SK-N-SH treated with all-trans-retinoic acid at 6 μM for 48 hours (cell line): ENCODE measurements around the gene ALPK3.
A peak's percentile ranks its signal among the peaks of the same experiment; 100 is the strongest.

Source experiments
- ATAC-seq: fragments of 200-7000 bp; cut with Tn5 transposase; 3 replicates; pipeline ENCODE4 v1.9.1; 2020; ENCODE audit warnings: mild to moderate bottlenecking, moderate library complexity
- ARNTL ChIP-seq: fragments of 450-650 bp; formaldehyde crosslinking; IDR thresholded peaks from 2 replicates; pipeline ENCODE4 v1.5.0; 2020; ENCODE audit warnings: low read depth, mild to moderate bottlenecking, moderate library complexity, borderline replicate concordance
- BACH2 ChIP-seq: fragments of 250-450 bp; sonication (Bioruptor Pico); IDR thresholded peaks from 2 replicates; pipeline ENCODE4 v1.9.0; 2021; ENCODE audit warnings: mild to moderate bottlenecking, borderline replicate concordance
- CSDC2 ChIP-seq: fragments of 250-450 bp; sonication (Bioruptor Pico); IDR thresholded peaks from 2 replicates; pipeline ENCODE4 v1.5.0; 2020; ENCODE audit warnings: mild to moderate bottlenecking, moderate library complexity
- CSRNP3 ChIP-seq: fragments of 250-450 bp; sonication (Bioruptor Pico); IDR thresholded peaks from 2 replicates; pipeline ENCODE4 v1.5.1; 2021; ENCODE audit warnings: mild to moderate bottlenecking, moderate library complexity
- ESRRG ChIP-seq: fragments of 250-450 bp; sonication (Bioruptor Pico); IDR thresholded peaks from 2 replicates; pipeline ENCODE4 v1.6.1; 2021; ENCODE audit warnings: mild to moderate bottlenecking
- ISL1 ChIP-seq: fragments of 250-450 bp; sonication (Bioruptor Pico); IDR thresholded peaks from 2 replicates; pipeline ENCODE4 v2.1.2; 2022; ENCODE audit warnings: mild to moderate bottlenecking, moderate library complexity
- OSR1 ChIP-seq: fragments of 250-450 bp; sonication (Bioruptor Pico); IDR thresholded peaks from 2 replicates; pipeline ENCODE4 v1.8.0; 2022; ENCODE audit warnings: moderate library complexity, mild to moderate bottlenecking, inconsistent platforms
- PATZ1 ChIP-seq: fragments of 250-450 bp; sonication (Bioruptor Pico); IDR thresholded peaks from 2 replicates; pipeline ENCODE4 v1.8.0; 2020; ENCODE audit warnings: mild to moderate bottlenecking, moderate library complexity, borderline replicate concordance
- POU6F1 ChIP-seq: fragments of 250-450 bp; sonication (Bioruptor Pico); IDR thresholded peaks from 2 replicates; pipeline ENCODE4 v1.8.0; 2021; ENCODE audit warnings: low read depth, mild to moderate bottlenecking, moderate library complexity, borderline replicate concordance
- PPARA ChIP-seq: fragments of 250-450 bp; sonication (Bioruptor Pico); IDR thresholded peaks from 2 replicates; pipeline ENCODE4 v1.5.0; 2020; ENCODE audit warnings: mild to moderate bottlenecking, borderline replicate concordance
- RARB ChIP-seq: fragments of 250-450 bp; sonication (Bioruptor Pico); IDR thresholded peaks from 2 replicates; pipeline ENCODE4 v1.8.0; 2021; ENCODE audit warnings: mild to moderate bottlenecking, moderate library complexity
- SNAI2 ChIP-seq: fragments of 250-450 bp; sonication (Bioruptor Pico); IDR thresholded peaks from 2 replicates; pipeline ENCODE4 v1.5.0; 2020; ENCODE audit warnings: mild to moderate bottlenecking, moderate library complexity
- TCF4 ChIP-seq: fragments of 250-450 bp; sonication (Bioruptor Pico); IDR thresholded peaks from 2 replicates; pipeline ENCODE4 v1.8.0; 2021; ENCODE audit warnings: mild to moderate bottlenecking, moderate library complexity, borderline replicate concordance
- TOX ChIP-seq: fragments of 250-450 bp; sonication (Bioruptor Pico); IDR thresholded peaks from 2 replicates; pipeline ENCODE4 v1.8.0; 2021; ENCODE audit warnings: mild to moderate bottlenecking, moderate library complexity, borderline replicate concordance
- TSHZ2 ChIP-seq: fragments of 250-450 bp; sonication (Bioruptor Pico); IDR thresholded peaks from 2 replicates; pipeline ENCODE4 v1.5.0; 2020; ENCODE audit warnings: mild to moderate bottlenecking, moderate library complexity
- ZFP3 ChIP-seq: fragments of 250-450 bp; sonication (Bioruptor Pico); IDR thresholded peaks from 2 replicates; pipeline ENCODE4 v1.5.0; 2020; ENCODE audit warnings: mild to moderate bottlenecking, moderate library complexity
- ZFP30 ChIP-seq: fragments of 450-650 bp; formaldehyde crosslinking; IDR thresholded peaks from 2 replicates; pipeline ENCODE4 v1.5.0; 2022; ENCODE audit warnings: mild to moderate bottlenecking, moderate library complexity
- ZNF565 ChIP-seq: fragments of 450-650 bp; formaldehyde crosslinking; conservative IDR thresholded peaks from 2 replicates; pipeline ENCODE4 v1.5.0; 2020; ENCODE audit warnings: low read depth, mild to moderate bottlenecking, moderate library complexity
- ZNF8 ChIP-seq: fragments of 450-650 bp; formaldehyde crosslinking; IDR thresholded peaks from 2 replicates; pipeline ENCODE4 v1.5.0; 2020; ENCODE audit warnings: mild to moderate bottlenecking, moderate library complexity

Gene ALPK3

GRCh38 chr15:84831028-84831427, 13.9 kb downstream of the ALPK3 start:
- no peak for TF ChIP-seq ZNF8 (CRISPR knock-in tag)
- no peak for TF ChIP-seq TCF4 (CRISPR knock-in tag)
- TF ChIP-seq ESRRG = no peak

GRCh38 chr15:84831613-84832012, 14.5 kb downstream of the ALPK3 start:
- ATAC-seq = peak; percentile 26; the same call in 1 of the 3 replicates
- TF ChIP-seq ZFP30 = no peak
- TF ChIP-seq, all 23 proteins: peak for 0

More at GRCh38 chr15:84831028-84831427, 13.9 kb downstream of the ALPK3 start:
- no peak for ATAC-seq

GRCh38 chr15:84832448-84833040, 15.4 kb downstream of the ALPK3 start:
- no peak for ATAC-seq
- TF ChIP-seq TCF4 (CRISPR knock-in tag) = no peak
- no peak for TF ChIP-seq ZFP3 (CRISPR knock-in tag)
- no peak for TF ChIP-seq RARB
- TF ChIP-seq ZNF565 (CRISPR knock-in tag) = no peak
- no peak for TF ChIP-seq CSRNP3 (CRISPR knock-in tag)
- no peak for TF ChIP-seq BACH2
- TF ChIP-seq ZFP30 = no peak
- no peak for TF ChIP-seq SNAI2 (CRISPR knock-in tag)
- TF ChIP-seq ARNTL (CRISPR knock-in tag) = no peak

GRCh38 chr15:84833447-84834228, 16.5 kb downstream of the ALPK3 start:
- peak; percentile 75 for ATAC-seq
- no peak for TF ChIP-seq ESRRG
- no peak for TF ChIP-seq CSDC2
- TF ChIP-seq CSRNP3 (CRISPR knock-in tag) = no peak
- no peak for TF ChIP-seq POU6F1 (CRISPR knock-in tag)
- TF ChIP-seq ARNTL (CRISPR knock-in tag) = no peak
- TF ChIP-seq TCF4 (CRISPR knock-in tag) = no peak
- no peak for TF ChIP-seq ISL1 (CRISPR knock-in tag)
- TF ChIP-seq TSHZ2 (CRISPR knock-in tag) = no peak
- no peak for TF ChIP-seq PATZ1 (CRISPR knock-in tag)
- no peak for TF ChIP-seq BACH2
- no peak for TF ChIP-seq RARB
- no peak for TF ChIP-seq TOX (CRISPR knock-in tag)
- no peak for TF ChIP-seq OSR1
- no peak for TF ChIP-seq ZFP3 (CRISPR knock-in tag)
- TF ChIP-seq ZFP30 = no peak
- TF ChIP-seq PPARA = no peak
- TF ChIP-seq, all 23 proteins: peak for 0
